Measurements from ENCODE around the gene GLI3. TPM values are rescaled to one million over a fixed set of nuclear protein-coding genes. Genes with fewer than 3 reads are reported as not detected.

Gene GLI3
- total and polyA plus RNA-seq, 2 of the 8 experiments (the other 6 are each of a cell fraction or from before 2014, with no cell fraction given), result 8.0 to 31.1 TPM

GRCh38 chr7:42167631-42168236 lies 69.3 kb downstream of the GLI3 start (continued):
- TF ChIP-seq CHD7 (IDR thresholded peaks at IDR 0.05; ENCODE audit: insufficient replicate concordance, low read length) (no peak), E2F6 (IDR thresholded peaks at IDR 0.05) (no peak), SAP30 (IDR thresholded peaks at IDR 0.05; ENCODE audit: insufficient read depth, insufficient replicate concordance, low read length) (no peak), ASH2L (IDR thresholded peaks at IDR 0.05; ENCODE audit: low read length) (no peak)
